Measurements from ENCODE around the gene TMEM43.

DNA sequence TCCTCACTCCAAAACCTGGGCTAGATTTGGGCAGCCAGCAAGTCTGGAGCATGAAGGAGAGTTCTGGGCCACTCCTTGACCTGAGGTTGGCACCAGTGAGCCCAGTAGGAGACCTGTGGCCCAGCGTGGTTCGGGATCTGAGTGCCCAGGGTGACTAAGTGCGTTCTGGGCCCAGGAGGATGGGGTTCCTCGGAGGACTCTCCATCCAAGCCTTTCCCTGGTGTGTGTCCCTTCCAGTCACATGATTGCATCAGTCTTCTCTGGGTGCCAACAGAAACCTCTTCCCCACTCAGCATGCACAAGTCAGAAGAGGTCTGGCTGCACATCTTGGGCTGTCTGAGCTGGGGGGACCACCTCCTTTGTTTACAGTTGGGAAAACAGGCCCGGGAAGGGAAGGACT is 14.9 kb downstream of the TMEM43 start:
- TF ChIP-seq, protein P1, sequence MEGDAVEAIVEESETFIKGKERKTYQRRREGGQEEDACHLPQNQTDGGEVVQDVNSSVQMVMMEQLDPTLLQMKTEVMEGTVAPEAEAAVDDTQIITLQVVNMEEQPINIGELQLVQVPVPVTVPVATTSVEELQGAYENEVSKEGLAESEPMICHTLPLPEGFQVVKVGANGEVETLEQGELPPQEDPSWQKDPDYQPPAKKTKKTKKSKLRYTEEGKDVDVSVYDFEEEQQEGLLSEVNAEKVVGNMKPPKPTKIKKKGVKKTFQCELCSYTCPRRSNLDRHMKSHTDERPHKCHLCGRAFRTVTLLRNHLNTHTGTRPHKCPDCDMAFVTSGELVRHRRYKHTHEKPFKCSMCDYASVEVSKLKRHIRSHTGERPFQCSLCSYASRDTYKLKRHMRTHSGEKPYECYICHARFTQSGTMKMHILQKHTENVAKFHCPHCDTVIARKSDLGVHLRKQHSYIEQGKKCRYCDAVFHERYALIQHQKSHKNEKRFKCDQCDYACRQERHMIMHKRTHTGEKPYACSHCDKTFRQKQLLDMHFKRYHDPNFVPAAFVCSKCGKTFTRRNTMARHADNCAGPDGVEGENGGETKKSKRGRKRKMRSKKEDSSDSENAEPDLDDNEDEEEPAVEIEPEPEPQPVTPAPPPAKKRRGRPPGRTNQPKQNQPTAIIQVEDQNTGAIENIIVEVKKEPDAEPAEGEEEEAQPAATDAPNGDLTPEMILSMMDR (conservative IDR thresholded peaks at IDR 0.05): no peak
- no peak for TF ChIP-seq ZFX (IDR thresholded peaks at IDR 0.05)
